Measurements from ENCODE around the gene PAQR9. TPM values are rescaled to one million over a fixed set of nuclear protein-coding genes. Genes with fewer than 3 reads are reported as not detected.

PAQR9 gene
- total and polyA plus RNA-seq, 2 of the 13 experiments (the other 11 are each of a cell fraction or from before 2014, with no cell fraction given): 3.7 to 10.3 TPM

GRCh38 chr3:142976621-142977398 is 13.3 kb upstream of the PAQR9 start (continued):
- no peak for TF ChIP-seq ARNT (IDR thresholded peaks at IDR 0.05)
- TF ChIP-seq, protein P1, sequence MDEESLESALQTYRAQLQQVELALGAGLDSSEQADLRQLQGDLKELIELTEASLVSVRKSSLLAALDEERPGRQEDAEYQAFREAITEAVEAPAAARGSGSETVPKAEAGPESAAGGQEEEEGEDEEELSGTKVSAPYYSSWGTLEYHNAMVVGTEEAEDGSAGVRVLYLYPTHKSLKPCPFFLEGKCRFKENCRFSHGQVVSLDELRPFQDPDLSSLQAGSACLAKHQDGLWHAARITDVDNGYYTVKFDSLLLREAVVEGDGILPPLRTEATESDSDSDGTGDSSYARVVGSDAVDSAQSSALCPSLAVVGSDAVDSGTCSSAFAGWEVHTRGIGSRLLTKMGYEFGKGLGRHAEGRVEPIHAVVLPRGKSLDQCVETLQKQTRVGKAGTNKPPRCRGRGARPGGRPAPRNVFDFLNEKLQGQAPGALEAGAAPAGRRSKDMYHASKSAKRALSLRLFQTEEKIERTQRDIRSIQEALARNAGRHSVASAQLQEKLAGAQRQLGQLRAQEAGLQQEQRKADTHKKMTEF (CRISPR knock-in tag; IDR thresholded peaks at IDR 0.05): peak; percentile 23; the same call in 1 of the 2 replicates
- TF ChIP-seq, protein P2, sequence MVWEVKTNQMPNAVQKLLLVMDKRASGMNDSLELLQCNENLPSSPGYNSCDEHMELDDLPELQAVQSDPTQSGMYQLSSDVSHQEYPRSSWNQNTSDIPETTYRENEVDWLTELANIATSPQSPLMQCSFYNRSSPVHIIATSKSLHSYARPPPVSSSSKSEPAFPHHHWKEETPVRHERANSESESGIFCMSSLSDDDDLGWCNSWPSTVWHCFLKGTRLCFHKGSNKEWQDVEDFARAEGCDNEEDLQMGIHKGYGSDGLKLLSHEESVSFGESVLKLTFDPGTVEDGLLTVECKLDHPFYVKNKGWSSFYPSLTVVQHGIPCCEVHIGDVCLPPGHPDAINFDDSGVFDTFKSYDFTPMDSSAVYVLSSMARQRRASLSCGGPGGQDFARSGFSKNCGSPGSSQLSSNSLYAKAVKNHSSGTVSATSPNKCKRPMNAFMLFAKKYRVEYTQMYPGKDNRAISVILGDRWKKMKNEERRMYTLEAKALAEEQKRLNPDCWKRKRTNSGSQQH (CRISPR knock-in tag; IDR thresholded peaks at IDR 0.05; ENCODE audit: low read depth): no peak
- 0 out of 2 replicates have a peak, but pooled peaks have one; percentile 20 for TF ChIP-seq POGK (CRISPR knock-in tag; conservative IDR thresholded peaks at IDR 0.05)
- peak; percentile 46; the same call in 1 of the 2 replicates for TF ChIP-seq MIER3 (CRISPR knock-in tag; IDR thresholded peaks at IDR 0.05; ENCODE audit: borderline replicate concordance)
- no peak for TF ChIP-seq ZNF569 (CRISPR knock-in tag; IDR thresholded peaks at IDR 0.05; ENCODE audit: borderline replicate concordance)
- TF ChIP-seq PRDM4 (CRISPR knock-in tag; IDR thresholded peaks at IDR 0.05; ENCODE audit: borderline replicate concordance): no peak
- TF ChIP-seq ATF5 (CRISPR knock-in tag; IDR thresholded peaks at IDR 0.05; ENCODE audit: low read depth): no peak
- TF ChIP-seq MXI1 (IDR thresholded peaks at IDR 0.05; ENCODE audit: borderline replicate concordance, low read depth, low read length): peak; percentile 22; the same call in 1 of the 3 replicates
- no peak for TF ChIP-seq ZSCAN29 (CRISPR knock-in tag; conservative IDR thresholded peaks at IDR 0.05)
- no peak for TF ChIP-seq ATF7 (IDR thresholded peaks at IDR 0.05)
- TF ChIP-seq ATF7 (CRISPR knock-in tag; IDR thresholded peaks at IDR 0.05): peak; percentile 90
- TF ChIP-seq USF2 (IDR thresholded peaks at IDR 0.05; ENCODE audit: low read depth, low read length): no peak
- TF ChIP-seq USF2 (CRISPR knock-in tag; IDR thresholded peaks at IDR 0.05; ENCODE audit: borderline replicate concordance): no peak
- TF ChIP-seq ZNF501 (CRISPR knock-in tag; IDR thresholded peaks at IDR 0.05): 0 out of 2 replicates have a peak, but pooled peaks have one; percentile 30
- no peak for TF ChIP-seq MBD4 (IDR thresholded peaks at IDR 0.05; ENCODE audit: borderline replicate concordance, low read length)
- TF ChIP-seq ZIK1 (CRISPR knock-in tag; IDR thresholded peaks at IDR 0.05; ENCODE audit: borderline replicate concordance, low read depth): no peak
